ENCODE measurements around the gene SLFN11. TPM values are rescaled to one million over a fixed set of nuclear protein-coding genes. Genes with fewer than 3 reads are reported as not detected.

SLFN11 gene
- 2.5 TPM for total RNA-seq

DNA sequence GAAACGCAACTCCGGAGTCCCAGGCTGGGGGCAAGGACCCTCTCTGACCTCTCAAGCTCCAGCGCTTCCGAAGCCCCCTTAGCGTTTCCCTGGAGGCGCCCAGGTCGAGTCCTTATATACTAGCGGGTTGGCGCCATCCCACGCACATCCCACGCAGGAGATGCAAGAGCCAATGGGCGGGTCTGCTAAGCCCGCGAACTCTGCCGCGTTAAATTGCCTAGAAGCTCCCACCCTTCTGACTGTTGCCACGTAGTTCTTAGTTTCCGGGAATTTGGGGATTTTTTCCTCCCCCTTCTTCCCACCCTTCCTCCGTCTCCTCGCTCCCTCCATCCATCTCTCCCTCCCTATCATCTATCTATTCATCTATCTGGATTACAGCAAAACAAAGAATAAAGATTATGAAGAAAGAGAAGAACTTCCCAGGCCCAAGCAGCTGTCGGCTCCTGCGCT, at the start of gene SLFN11:
SLFN11 (minus strand) TSS at position 88 of the 450 bp plus-strand sequence. CDS start 9,814 bp downstream, outside the sequence.

Small RNA genes within 50 kb of the gene (small RNA-seq; reads per million reads assigned to genes)
- gene AC060766.3 (ENCODE audit: low replicate concordance) = not detected
- not detected for gene AC060766.5 (ENCODE audit: low replicate concordance)

Other genes with a start within 250 kb of the SLFN11 start
- gene NLE1, start 231.3 kb downstream of the SLFN11 start, total RNA-seq = 33.5 TPM
- under 0.01 TPM for gene UNC45B, start 225.8 kb downstream of the SLFN11 start, total RNA-seq
- not detected for gene SLC35G3, start 179.2 kb downstream of the SLFN11 start, total RNA-seq
- 3.1 TPM for gene SLFN5, start 130.5 kb downstream of the SLFN11 start, total RNA-seq
- gene SLFN12, start 58.9 kb upstream of the SLFN11 start, total RNA-seq = 2.2 TPM
- 0.94 TPM for gene SLFN13, start 75.1 kb upstream of the SLFN11 start, total RNA-seq
- not detected for gene SLFN12L, start 164.1 kb upstream of the SLFN11 start, total RNA-seq
- 0.31 TPM for gene SLFN14, start 187.2 kb upstream of the SLFN11 start, total RNA-seq
- gene PEX12, start 204.9 kb upstream of the SLFN11 start, total RNA-seq = 4.7 TPM
- gene AP2B1, start 213.7 kb upstream of the SLFN11 start, total RNA-seq = 190 TPM